IMR-90 (cell line): ENCODE results near the gene UBE2C. TPM values are rescaled to one million over a fixed set of nuclear protein-coding genes. Genes with fewer than 3 reads are reported as not detected.
"Not testable (repeated sequence)": the region's sequence is repeated elsewhere in the genome, so short reads cannot be mapped to it uniquely, and the experiment has no call there.

Source experiments
- ATAC-seq: fragments of 200-7000 bp; cut with Tn5 transposase; 2 replicates; pipeline ENCODE4 v1.9.1; 2020; ENCODE audit warnings: low read depth, mild to moderate bottlenecking, moderate library complexity
- BruUV-seq: library from RNA; stranded (reverse); fragments of 400-500 nt; replicated peaks from 2 replicates; lab custom pipeline; 2021; lab: Mats Ljungman, UMichigan
- CTCF ChIA-PET: fragments of 300-600 bp; formaldehyde crosslinking; extraction: SDS; loops from one replicate; lab custom pipeline; 2021; ENCODE audit warnings: antibody characterized with exemption; lab: Yijun Ruan, JAX
- POLR2A ChIA-PET: fragments of 300-600 bp; sonication (Branson Sonifier 250); formaldehyde crosslinking; loops from one replicate; lab custom pipeline; 2022; ENCODE audit warnings: antibody characterized with exemption; ENCODE audit not compliant: unreplicated experiment; lab: Charles Lee
- DNase-seq: peaks from one replicate; pipeline ENCODE4 v3.0.0; 2013
- H2AFZ ChIP-seq: replicated peaks from 2 replicates; pipeline ENCODE3; 2013; ENCODE audit warnings: low read length, mild to moderate bottlenecking; ENCODE audit not compliant: poor library complexity
- H2AK5ac ChIP-seq: 2 replicates; pipeline ENCODE4 v1.6.1; 2013; ENCODE audit warnings: low read depth, low read length, inconsistent platforms
- H2AK9ac ChIP-seq: replicated peaks from 2 replicates; pipeline ENCODE3; 2013; ENCODE audit warnings: mild to moderate bottlenecking, low read depth, low read length, moderate library complexity; ENCODE audit not compliant: poor library complexity
- H2BK120ac ChIP-seq: 2 replicates; pipeline ENCODE4 v1.6.1; 2013; ENCODE audit warnings: low read depth, low read length, inconsistent platforms
- H2BK15ac ChIP-seq: 3 replicates; pipeline ENCODE4 v1.6.1; 2013; ENCODE audit warnings: low read depth, low read length, inconsistent platforms
- H2BK20ac ChIP-seq: 2 replicates; pipeline ENCODE4 v1.6.1; 2013; ENCODE audit warnings: low read depth, mild to moderate bottlenecking, inconsistent platforms, low read length, moderate library complexity
- H2BK5ac ChIP-seq: 2 replicates; pipeline ENCODE4 v1.6.1; 2013; ENCODE audit warnings: mild to moderate bottlenecking, low read depth, low read length, inconsistent platforms; ENCODE audit not compliant: poor library complexity, severe bottlenecking
- H3K14ac ChIP-seq: replicated peaks from 2 replicates; pipeline ENCODE4 v1.6.1; 2013; ENCODE audit warnings: low read depth, low read length, inconsistent platforms
- H3K18ac ChIP-seq: 2 replicates; pipeline ENCODE4 v1.6.1; 2013; ENCODE audit warnings: low read depth, low read length, control low read depth
- H3K23ac ChIP-seq: 2 replicates; pipeline ENCODE4 v1.6.1; 2013; ENCODE audit warnings: low read depth, low read length, inconsistent platforms
- H3K27ac ChIP-seq: 2 replicates; pipeline ENCODE4 v1.5.1; 2013; ENCODE audit warnings: mild to moderate bottlenecking, control low read depth, low read length; ENCODE audit not compliant: insufficient read depth
- H3K27me3 ChIP-seq: 2 replicates; pipeline ENCODE4 v1.6.1; 2013; ENCODE audit warnings: low read length; ENCODE audit not compliant: control insufficient read depth, insufficient read depth
- H3K36me3 ChIP-seq: 2 replicates; pipeline ENCODE4 v1.6.1; 2013; ENCODE audit warnings: low read length, mixed read lengths; ENCODE audit not compliant: control insufficient read depth, insufficient read depth
- H3K4ac ChIP-seq: 2 replicates; pipeline ENCODE4 v1.6.1; 2013; ENCODE audit warnings: low read depth, low read length, inconsistent platforms
- H3K4me1 ChIP-seq: 2 replicates; pipeline ENCODE4 v1.6.1; 2013; ENCODE audit warnings: low read length, mixed read lengths; ENCODE audit not compliant: control insufficient read depth, insufficient read depth
- H3K4me2 ChIP-seq: 2 replicates; pipeline ENCODE4 v1.6.1; 2013; ENCODE audit warnings: low read depth, mild to moderate bottlenecking, control low read depth, low read length, moderate library complexity
- H3K4me3 ChIP-seq: 2 replicates; pipeline ENCODE4 v1.5.1; 2013; ENCODE audit warnings: low read depth, mild to moderate bottlenecking, control low read depth, low read length, moderate library complexity; ENCODE audit not compliant: insufficient read depth
- H3K56ac ChIP-seq: 2 replicates; pipeline ENCODE4 v1.6.1; 2013; ENCODE audit warnings: low read length, inconsistent platforms; ENCODE audit not compliant: insufficient read depth; ENCODE audit errors: extremely low read depth
- H3K79me1 ChIP-seq, 2 experiments: 2 replicates each; pipeline ENCODE4 v1.6.1; 2013; ENCODE audit warnings: low read length in 2 of 2, inconsistent platforms in 1 of 2, low read depth in 1 of 2
- H3K9ac ChIP-seq: 2 replicates; pipeline ENCODE4 v1.6.1; 2013; ENCODE audit warnings: low read depth, low read length, control low read depth
- H3K9me1 ChIP-seq: 2 replicates; pipeline ENCODE4 v1.6.1; 2013; ENCODE audit warnings: low read length, inconsistent platforms; ENCODE audit not compliant: insufficient read depth
- H3K9me3 ChIP-seq: 2 replicates; pipeline ENCODE4 v1.6.1; 2013; ENCODE audit warnings: low read length; ENCODE audit not compliant: control insufficient read depth, insufficient read depth
- H4K20me1 ChIP-seq: 2 replicates; pipeline ENCODE4 v1.6.1; 2013; ENCODE audit warnings: low read length, inconsistent platforms; ENCODE audit not compliant: insufficient read depth
- H4K5ac ChIP-seq: 2 replicates; pipeline ENCODE4 v1.6.1; 2013; ENCODE audit warnings: mild to moderate bottlenecking, low read depth, low read length, control low read depth
- H4K8ac ChIP-seq, 2 experiments: 2 replicates each; pipeline ENCODE4 v1.6.1; 2013; ENCODE audit warnings: low read depth in 2 of 2, low read length in 2 of 2, control low read depth in 1 of 2, inconsistent platforms in 1 of 2
- H4K91ac ChIP-seq: 2 replicates; pipeline ENCODE4 v1.6.1; 2013; ENCODE audit warnings: low read depth, low read length, inconsistent platforms; ENCODE audit not compliant: insufficient read depth
- WGBS, 2 experiments: methylation state at CpG; one replicate each; pipeline versions ENCODE4 v1.1.5 to v1.1.7; 2013; ENCODE audit warnings: missing lambda C conversion rate in 2 of 2; ENCODE audit not compliant: insufficient read length in 1 of 2; ENCODE audit errors: extremely low coverage in 2 of 2; 5-methylcytosine and 5-hydroxymethylcytosine counted together
- dilution Hi-C: fragments of 300-500 bp; cut with HindIII; formaldehyde crosslinking; loops from one replicate; pipeline ENCODE4 v1.14.3; 2018; ENCODE audit warnings: low sequenced_read_pairs; ENCODE audit not compliant: unreplicated experiment
- in situ Hi-C: fragments of 300-500 bp; cut with MboI; formaldehyde crosslinking; loops from 3 replicates; pipeline ENCODE4 v1.14.3; 2019; ENCODE audit warnings: low sequenced_read_pairs, inconsistent platforms, mixed read lengths
- intact Hi-C: fragments of 100-400 bp; cut with micrococcal nuclease; formaldehyde crosslinking; loops from 2 replicates; pipeline ENCODE4 v1.10.0; 2022
- polyA plus RNA-seq, 3 experiments: library from polyadenylated mRNA; depleted of rRNA; stranded (reverse); fragments of >200 nt; gene quantifications; 2 replicates each; pipeline ENCODE4 v1.2.3, GENCODE V29; 2012; ENCODE audit warnings: low replicate concordance in 1 of 3
- total RNA-seq: library from RNA; depleted of rRNA; stranded (reverse); fragments of >200 nt; gene quantifications from 2 replicates; pipeline ENCODE4 v1.2.3, GENCODE V29; 2012

The UBE2C gene
- total and polyA plus RNA-seq, 2 of the 4 experiments (the other 2 are of a cell fraction): 43.4 to 120 TPM

- H4K20me1 ChIP-seq, CTCF ChIA-PET, BruUV-seq, H2AK9ac ChIP-seq, H2BK5ac ChIP-seq, H2BK20ac ChIP-seq, H3K56ac ChIP-seq, ATAC-seq, POLR2A ChIA-PET, H3K18ac ChIP-seq, H3K4me3 ChIP-seq, H2AK5ac ChIP-seq, H3K9ac ChIP-seq, H3K27ac ChIP-seq, H3K79me1 ChIP-seq, intact Hi-C loops, H3K4me1 ChIP-seq, H4K8ac ChIP-seq, H3K9me3 ChIP-seq, H3K14ac ChIP-seq, DNase-seq, H3K9me1 ChIP-seq, H3K36me3 ChIP-seq, H3K4ac ChIP-seq, H2AFZ ChIP-seq, H2BK15ac ChIP-seq, H4K5ac ChIP-seq, dilution Hi-C loops, H3K4me2 ChIP-seq, H2BK120ac ChIP-seq, H4K91ac ChIP-seq, H3K23ac ChIP-seq: not testable (repeated sequence)
- 43 to 100% methylated on average over 2 to 3 of the region's 13 CpGs for WGBS, 2 experiments
- peaks cover 14% of the 10 kb centered on the region for H3K27me3 ChIP-seq
- in situ Hi-C loops: loop anchor here (25.0 kb wide), 1 partner anchor 227 kb away; the partner anchor contains the start of genes EPPIN and WFDC6
These were observed 47.7 kb upstream of the UBE2C start for GRCh38 chr20:45764618-45765282.
